GM23338 (cell line): ENCODE data around the gene MAP2K5. TPM values are rescaled to one million over a fixed set of nuclear protein-coding genes. Genes with fewer than 3 reads are reported as not detected.

ENCODE experiments used
- ATAC-seq: fragments of 200-7000 bp; cut with Tn5 transposase; 3 replicates; pipeline ENCODE4 v1.9.1; 2020
- DNase-seq: peaks from one replicate; pipeline ENCODE4 v3.0.0-alpha.2; 2015; ENCODE audit warnings: low spot score
- H2AFZ ChIP-seq: fragments of 200-600 bp; sonication (generic); 2 replicates; pipeline ENCODE4 v1.8.0; 2016; ENCODE audit warnings: antibody characterized with exemption, mild to moderate bottlenecking, moderate library complexity
- H3F3A ChIP-seq: fragments of 200-600 bp; sonication (generic); replicated peaks from 2 replicates; pipeline ENCODE4 v1.8.0; 2017; ENCODE audit warnings: antibody characterized with exemption, mixed run types, low read depth
- H3K27ac ChIP-seq: fragments of 200-600 bp; sonication (generic); 2 replicates; pipeline ENCODE4 v1.6.1; 2016; ENCODE audit warnings: low read depth
- H3K27me3 ChIP-seq: fragments of 200-600 bp; sonication (generic); 2 replicates; pipeline ENCODE4 v1.8.0; 2016; ENCODE audit warnings: mild to moderate bottlenecking, mixed run types, moderate library complexity; ENCODE audit not compliant: insufficient read depth
- H3K36me3 ChIP-seq: fragments of 200-600 bp; sonication (generic); 2 replicates; pipeline ENCODE4 v1.8.0; 2016; ENCODE audit warnings: mild to moderate bottlenecking; ENCODE audit not compliant: insufficient read depth
- H3K4me1 ChIP-seq: fragments of 200-600 bp; sonication (generic); 2 replicates; pipeline ENCODE4 v1.8.0; 2016; ENCODE audit warnings: mild to moderate bottlenecking, moderate library complexity; ENCODE audit not compliant: insufficient read depth
- H3K4me2 ChIP-seq: fragments of 200-600 bp; sonication (generic); 2 replicates; pipeline ENCODE4 v1.7.1; 2017; ENCODE audit warnings: mixed run types
- H3K4me3 ChIP-seq: fragments of 200-600 bp; sonication (generic); 2 replicates; pipeline ENCODE4 v1.6.1; 2016; ENCODE audit warnings: mixed run types
- H3K79me2 ChIP-seq: fragments of 200-600 bp; sonication (generic); replicated peaks from 2 replicates; pipeline ENCODE4 v1.8.0; 2017; ENCODE audit warnings: mild to moderate bottlenecking; ENCODE audit not compliant: insufficient read depth
- H3K9me2 ChIP-seq: fragments of 200-600 bp; sonication (generic); 2 replicates; pipeline ENCODE4 v1.8.0; 2017; ENCODE audit not compliant: insufficient read depth
- H4K20me1 ChIP-seq: fragments of 200-600 bp; sonication (generic); replicated peaks from 2 replicates; pipeline ENCODE4 v1.8.0; 2017; ENCODE audit warnings: mild to moderate bottlenecking; ENCODE audit not compliant: insufficient read depth
- H3K27ac Mint-ChIP-seq: 2 replicates; pipeline ENCODE4 v1.8.0; 2020; ENCODE audit warnings: inconsistent platforms, mild to moderate bottlenecking, moderate library complexity, mixed read lengths
- H3K27me3 Mint-ChIP-seq: 3 replicates; pipeline ENCODE4 v1.8.0; 2022; ENCODE audit warnings: low read depth, mild to moderate bottlenecking, moderate library complexity, mixed read lengths, inconsistent platforms; ENCODE audit not compliant: insufficient read depth, poor library complexity
- H3K36me3 Mint-ChIP-seq: 3 replicates; pipeline ENCODE4 v1.8.0; 2021; ENCODE audit warnings: low read depth, mild to moderate bottlenecking, inconsistent platforms, moderate library complexity, mixed read lengths
- H3K4me1 Mint-ChIP-seq: 3 replicates; pipeline ENCODE4 v1.8.0; 2020; ENCODE audit warnings: mild to moderate bottlenecking, inconsistent platforms, mixed read lengths
- H3K4me3 Mint-ChIP-seq: 3 replicates; pipeline ENCODE4 v1.8.0; 2021; ENCODE audit warnings: moderate library complexity, mild to moderate bottlenecking, inconsistent platforms, mixed read lengths
- H3K9me3 Mint-ChIP-seq: 3 replicates; pipeline ENCODE4 v1.8.0; 2020; ENCODE audit warnings: moderate library complexity, mild to moderate bottlenecking, inconsistent platforms, mixed read lengths
- CTCF ChIP-seq, 2 experiments: fragments of 200-600 bp in 1 of 2; sonication (generic) in 1 of 2; conservative IDR thresholded peaks; 2 replicates each; pipeline versions ENCODE4 v1.5.1 to v1.6.1; 2016 to 2017; ENCODE audit warnings: antibody characterized with exemption in 2 of 2, low read depth in 2 of 2, mild to moderate bottlenecking in 2 of 2, moderate library complexity in 1 of 2
- EZH2phosphoT487 ChIP-seq: fragments of 200-600 bp; sonication (generic); IDR thresholded peaks from one replicate; pipeline ENCODE4 v1.8.1; 2018; ENCODE audit warnings: antibody characterized with exemption; ENCODE audit not compliant: unreplicated experiment
- NANOG ChIP-seq: IDR thresholded peaks from 2 replicates; pipeline ENCODE4 v1.6.1; 2016; ENCODE audit warnings: antibody characterized with exemption, borderline replicate concordance
- POLR2AphosphoS5 ChIP-seq: IDR thresholded peaks from 2 replicates; pipeline ENCODE4 v1.6.1; 2016; ENCODE audit warnings: antibody characterized with exemption, low read depth
- ZNF331 ChIP-seq: fragments of 250-450 bp; sonication (Bioruptor Pico); IDR thresholded peaks from 2 replicates; pipeline ENCODE4 v1.5.0; 2020; ENCODE audit warnings: low read depth, mild to moderate bottlenecking, moderate library complexity
- ZNF462 ChIP-seq: fragments of 250-450 bp; sonication (Bioruptor Pico); IDR thresholded peaks from 2 replicates; pipeline ENCODE4 v1.5.0; 2020; ENCODE audit warnings: mild to moderate bottlenecking, moderate library complexity
- polyA plus RNA-seq: library from polyadenylated mRNA; unstranded; fragments of >200 nt; fragmentation: Nextera tagmentation; extraction: Ambion mirVana; gene quantifications from 2 replicates; pipeline ENCODE4 v1.2.1, GENCODE V29; 2016
- total RNA-seq: library from RNA; depleted of rRNA; stranded (reverse); fragments of >200 nt; shearing (Covaris generic); gene quantifications from 2 replicates; pipeline ENCODE4 v1.2.3, GENCODE V29; 2014

The MAP2K5 gene
- total and polyA plus RNA-seq, 2 experiments from 2014 or later = 6.5 to 13.6 TPM

GRCh38 chr15:67685716-67686115, 143.2 kb downstream of the MAP2K5 start (continued):
- TF ChIP-seq ZNF462 = no peak

- Histone ChIP-seq H3K9me2 (no peaks in the 10 kb centered on the region), H4K20me1 (no peaks in the 10 kb centered on the region), H3K4me2 (no peak overlapping the region), H3K4me1 (peaks cover 16% of the 10 kb centered on the region), H3K36me3 (no peaks in the 10 kb centered on the region), H3K27ac (no peak overlapping the region), H3F3A (no peaks in the 10 kb centered on the region), H3K4me3 (no peak overlapping the region), H3K79me2 (no peaks in the 10 kb centered on the region), H2AFZ (no peak overlapping the region), H3K27me3 (no peaks in the 10 kb centered on the region)
- H3K27ac Mint-ChIP-seq = no peak overlapping the region
- peaks cover 18% of the 10 kb centered on the region for H3K4me1 Mint-ChIP-seq
- ATAC-seq (no peak), DNase-seq (no peak)
- H3K36me3 Mint-ChIP-seq = peaks cover 2% of the 10 kb centered on the region; the same call in 2 of the 3 replicates
- H3K9me3 Mint-ChIP-seq = peaks cover 4% of the 10 kb centered on the region; the same call in 2 of the 3 replicates
- no peaks in the 10 kb centered on the region for H3K27me3 Mint-ChIP-seq
- no peak overlapping the region for H3K4me3 Mint-ChIP-seq
- TF ChIP-seq NANOG = no peak
- no peak for TF ChIP-seq EZH2phosphoT487
- no peak for TF ChIP-seq CTCF (conservative IDR thresholded peaks at IDR 0.05; ENCODE audit: low read depth in 2 of 2)
- TF ChIP-seq POLR2AphosphoS5 = no peak
- no peak for TF ChIP-seq ZNF462
- no peak for TF ChIP-seq ZNF331 (CRISPR knock-in tag)
Observed at GRCh38 chr15:67690936-67691335, 148.4 kb downstream of the MAP2K5 start.
